ENCODE results near the gene MED28. TPM values are rescaled to one million over a fixed set of nuclear protein-coding genes. Genes with fewer than 3 reads are reported as not detected.

The MED28 gene
- polyA plus RNA-seq, 1 donor from 2014 or later = 33.7 TPM

DNA sequence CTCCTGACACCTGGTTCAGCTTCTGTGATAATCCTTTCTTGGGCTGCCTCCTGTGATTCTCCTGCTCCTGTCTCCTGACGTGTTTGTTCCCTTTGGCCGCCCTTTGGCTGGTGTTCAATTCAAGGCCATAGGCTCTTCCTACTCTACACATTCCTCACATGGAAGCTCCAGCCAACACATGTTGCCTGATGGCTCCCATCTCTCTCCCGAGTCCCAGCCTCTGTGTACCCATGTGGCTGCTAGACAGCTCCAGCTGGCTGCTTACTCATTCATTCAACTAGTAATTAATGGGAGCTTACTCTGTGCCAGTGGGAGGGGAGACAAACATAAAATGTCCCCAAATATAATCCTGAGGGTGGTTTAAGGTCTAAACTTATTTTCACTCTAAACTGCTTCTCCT, 9.2 kb upstream of the MED28 start:
- no peaks in the 10 kb centered on the region for H3K9me2 ChIP-seq (ENCODE audit: insufficient read depth, low read length)
- H3K4me3 ChIP-seq (ENCODE audit: low read length) = no peak overlapping the region
- H3K9me3 ChIP-seq (ENCODE audit: low read length) = no peaks in the 10 kb centered on the region
- H2AFZ ChIP-seq (ENCODE audit: low read depth, low read length) = no peak overlapping the region
- H3K27me3 ChIP-seq (ENCODE audit: insufficient read depth, low read depth, low read length) = no peaks in the 10 kb centered on the region
- no peak overlapping the region for H3K4me2 ChIP-seq (ENCODE audit: low read length)
- TF ChIP-seq TAF1 (IDR thresholded peaks at IDR 0.05; ENCODE audit: low read depth) = no peak
- TF ChIP-seq EZH2 (IDR thresholded peaks at IDR 0.05; ENCODE audit: borderline replicate concordance, insufficient read depth, low read length, poor library complexity, severe bottlenecking) = no peak
- TF ChIP-seq MXI1 (conservative IDR thresholded peaks at IDR 0.05; ENCODE audit: poor library complexity, severe bottlenecking) = no peak
- TF ChIP-seq RAD21 (conservative IDR thresholded peaks at IDR 0.05) = no peak
- TF ChIP-seq REST (IDR thresholded peaks at IDR 0.05; ENCODE audit: borderline replicate concordance) = no peak
- TF ChIP-seq, protein P1, sequence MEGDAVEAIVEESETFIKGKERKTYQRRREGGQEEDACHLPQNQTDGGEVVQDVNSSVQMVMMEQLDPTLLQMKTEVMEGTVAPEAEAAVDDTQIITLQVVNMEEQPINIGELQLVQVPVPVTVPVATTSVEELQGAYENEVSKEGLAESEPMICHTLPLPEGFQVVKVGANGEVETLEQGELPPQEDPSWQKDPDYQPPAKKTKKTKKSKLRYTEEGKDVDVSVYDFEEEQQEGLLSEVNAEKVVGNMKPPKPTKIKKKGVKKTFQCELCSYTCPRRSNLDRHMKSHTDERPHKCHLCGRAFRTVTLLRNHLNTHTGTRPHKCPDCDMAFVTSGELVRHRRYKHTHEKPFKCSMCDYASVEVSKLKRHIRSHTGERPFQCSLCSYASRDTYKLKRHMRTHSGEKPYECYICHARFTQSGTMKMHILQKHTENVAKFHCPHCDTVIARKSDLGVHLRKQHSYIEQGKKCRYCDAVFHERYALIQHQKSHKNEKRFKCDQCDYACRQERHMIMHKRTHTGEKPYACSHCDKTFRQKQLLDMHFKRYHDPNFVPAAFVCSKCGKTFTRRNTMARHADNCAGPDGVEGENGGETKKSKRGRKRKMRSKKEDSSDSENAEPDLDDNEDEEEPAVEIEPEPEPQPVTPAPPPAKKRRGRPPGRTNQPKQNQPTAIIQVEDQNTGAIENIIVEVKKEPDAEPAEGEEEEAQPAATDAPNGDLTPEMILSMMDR (IDR thresholded peaks at IDR 0.05; ENCODE audit: poor library complexity, severe bottlenecking) = no peak
- TF ChIP-seq POLR2AphosphoS5 (IDR thresholded peaks at IDR 0.05) = no peak
- TF ChIP-seq EP300 (conservative IDR thresholded peaks at IDR 0.05; ENCODE audit: poor library complexity, severe bottlenecking) = no peak
- no peak for TF ChIP-seq SMC3 (conservative IDR thresholded peaks at IDR 0.05; ENCODE audit: poor library complexity)
- no peaks in the 10 kb centered on the region for H3K36me3 ChIP-seq (ENCODE audit: insufficient read depth, low read length)
- no peak overlapping the region for H3K27ac ChIP-seq (ENCODE audit: low read length)
- no peak overlapping the region for H3K9ac ChIP-seq (ENCODE audit: low read length)
- no peaks in the 10 kb centered on the region for H3K79me2 ChIP-seq (replicated peaks; ENCODE audit: insufficient read depth, low read length)
- H4K20me1 ChIP-seq (ENCODE audit: insufficient read depth) = no peaks in the 10 kb centered on the region
- no peaks in the 10 kb centered on the region for H3F3A ChIP-seq (ENCODE audit: insufficient read depth, low read length, poor library complexity, severe bottlenecking)

DNA sequence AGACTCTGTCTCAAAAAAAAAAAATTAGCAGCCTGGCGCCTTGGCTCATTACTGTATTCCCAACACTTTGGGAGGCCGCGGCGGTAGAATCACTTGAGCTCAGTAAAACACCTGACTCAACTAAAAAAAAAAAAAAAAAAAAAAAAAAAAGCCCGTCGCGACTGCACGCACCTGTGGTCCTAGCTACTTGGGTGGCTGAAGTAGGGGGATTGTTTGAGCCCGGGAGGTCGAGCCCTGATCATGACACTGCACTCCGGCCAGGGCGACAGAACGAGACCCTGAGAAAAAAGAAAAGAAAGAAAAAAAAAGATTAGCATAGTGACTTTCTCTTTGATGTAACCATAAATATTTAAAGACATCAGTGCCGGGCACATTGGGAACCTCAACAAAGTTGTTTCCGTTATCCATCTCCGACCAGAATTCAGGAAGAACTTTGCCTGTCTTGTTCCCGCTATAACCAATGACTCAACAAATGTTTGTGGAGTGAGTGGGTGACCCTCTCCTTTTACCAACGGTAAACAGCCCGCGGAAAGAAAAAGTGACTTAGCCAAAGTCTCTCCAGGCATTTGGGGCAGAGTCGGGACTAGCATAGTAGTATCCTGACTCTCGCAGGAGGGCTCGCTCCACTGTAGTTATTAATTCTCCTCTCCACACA, 553 bp upstream of the MED28 start:
- Histone ChIP-seq H3K27me3 (ENCODE audit: insufficient read depth, low read depth, low read length) (no peaks in the 10 kb centered on the region), H3K9me2 (ENCODE audit: insufficient read depth, low read length) (no peaks in the 10 kb centered on the region), H3K4me3 (ENCODE audit: low read length) (peak overlapping the region; percentile 77)

More for the DNA sequence above, 553 bp upstream of the MED28 start:
- Histone ChIP-seq H3K9me3 (ENCODE audit: low read length) (no peaks in the 10 kb centered on the region), H3K79me2 (replicated peaks; ENCODE audit: insufficient read depth, low read length) (peaks cover 42% of the 10 kb centered on the region), H3F3A (ENCODE audit: insufficient read depth, low read length, poor library complexity, severe bottlenecking) (no peaks in the 10 kb centered on the region), H4K20me1 (ENCODE audit: insufficient read depth) (no peaks in the 10 kb centered on the region), H3K9ac (ENCODE audit: low read length) (peak overlapping the region; percentile 78), H3K4me2 (ENCODE audit: low read length) (peak overlapping the region; percentile 86), H3K27ac (ENCODE audit: low read length) (no peak overlapping the region), H3K36me3 (ENCODE audit: insufficient read depth, low read length) (no peaks in the 10 kb centered on the region), H2AFZ (ENCODE audit: low read depth, low read length) (peak overlapping the region; percentile 81)
- TF ChIP-seq EZH2 (IDR thresholded peaks at IDR 0.05; ENCODE audit: borderline replicate concordance, insufficient read depth, low read length, poor library complexity, severe bottlenecking) = no peak
